GM12873 (cell line): ENCODE data around the gene ERBB4.

Experiments used
- CTCF ChIP-seq: IDR thresholded peaks from 2 replicates; pipeline ENCODE4 v1.5.1; 2012; ENCODE audit warnings: low read depth, mild to moderate bottlenecking, moderate library complexity, low read length, control low read depth; ENCODE audit not compliant: insufficient read depth; ENCODE audit errors: missing control alignments

Gene ERBB4

GRCh38 chr2:211900000-211900399 lies 638.6 kb downstream of the ERBB4 start:
- no peak for TF ChIP-seq CTCF

DNA sequence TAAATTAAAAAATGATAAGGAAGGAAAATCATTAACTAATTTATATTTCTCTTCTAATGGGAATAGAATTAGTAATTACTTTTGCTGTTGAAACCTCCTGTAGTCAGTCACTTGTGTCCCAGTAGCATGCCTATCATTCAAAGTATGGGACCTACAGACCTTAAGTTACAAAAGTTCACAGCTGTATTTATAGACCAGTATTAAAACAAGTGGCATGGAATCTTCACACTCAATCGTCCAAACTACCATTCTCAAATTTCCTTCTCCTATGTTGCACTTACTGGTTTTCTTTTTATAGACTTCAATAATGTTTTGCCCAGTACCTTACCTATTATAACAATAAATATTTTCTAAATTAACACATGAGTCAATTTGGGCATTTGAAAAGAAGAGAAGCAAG lies 639.9 kb downstream of the ERBB4 start:
- TF ChIP-seq CTCF, result no peak

DNA sequence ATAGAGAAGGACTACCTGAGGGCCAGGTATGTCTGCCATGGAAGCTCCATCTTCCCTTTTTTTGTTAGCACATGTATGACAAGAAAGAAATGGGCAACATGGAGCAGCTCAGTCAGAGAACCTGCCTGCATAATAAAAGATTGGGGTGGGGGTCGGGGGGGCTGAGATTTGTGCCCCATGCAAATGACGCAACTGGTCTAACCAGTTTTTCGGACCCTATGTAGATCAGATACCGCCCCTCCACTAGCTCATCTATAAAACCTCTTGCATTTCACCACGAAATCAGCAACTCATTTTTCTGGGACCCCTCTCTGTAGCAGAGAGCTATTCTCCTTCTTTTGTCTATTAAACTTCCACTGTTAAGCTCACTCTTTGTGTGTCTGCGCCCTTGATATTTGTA lies 657.2 kb downstream of the ERBB4 start:
- TF ChIP-seq CTCF, result no peak

- TF ChIP-seq CTCF, result peak; percentile 6
Observed at GRCh38 chr2:211879323-211879722, 659.3 kb downstream of the ERBB4 start.

GRCh38 chr2:211877061-211877460 lies 661.5 kb downstream of the ERBB4 start:
- TF ChIP-seq CTCF, result no peak

DNA sequence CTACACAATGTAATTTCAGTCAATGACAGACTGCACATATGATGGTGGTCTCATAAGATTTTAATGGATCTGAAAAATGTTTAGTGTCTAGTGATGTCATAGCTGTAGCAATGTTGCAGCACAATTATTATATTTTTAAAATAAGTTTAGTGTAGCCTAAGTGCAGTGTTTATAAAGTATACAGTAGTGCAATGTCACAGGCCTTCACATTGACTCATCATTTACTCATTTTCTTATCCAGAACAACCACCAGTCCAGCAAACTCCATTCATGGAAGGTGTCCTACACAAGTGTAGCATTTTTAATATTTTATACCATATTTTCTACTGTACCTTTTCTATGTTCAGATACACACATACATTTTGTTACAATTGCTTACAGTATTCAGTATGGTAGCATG lies 663.1 kb downstream of the ERBB4 start:
- TF ChIP-seq CTCF, result no peak

DNA sequence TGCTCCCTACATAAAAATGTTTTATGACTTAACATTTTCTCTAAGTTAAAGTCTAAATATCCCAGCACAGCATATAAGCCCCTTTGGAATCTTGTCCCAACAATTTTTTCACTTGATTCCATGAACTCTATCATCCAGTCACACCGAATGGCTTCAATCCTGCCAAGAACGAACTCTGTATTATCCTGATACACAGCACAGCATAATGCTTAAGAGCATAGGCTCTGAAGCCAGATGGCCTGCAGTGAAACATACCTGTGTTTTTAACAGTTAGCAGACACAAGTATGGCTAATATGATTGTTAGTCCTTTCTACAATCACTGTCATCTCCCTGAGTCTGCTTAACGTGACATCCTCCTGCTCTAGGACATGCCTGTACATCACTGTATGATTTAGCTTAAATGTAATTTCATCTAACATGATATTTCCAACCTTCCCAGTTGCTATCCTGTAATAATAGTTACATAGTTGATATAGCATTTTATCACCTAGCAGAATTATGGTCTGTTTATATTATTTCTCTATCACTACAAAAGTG lies 669.5 kb downstream of the ERBB4 start:
- TF ChIP-seq CTCF, result no peak

- TF ChIP-seq CTCF, result no peak
Observed at GRCh38 chr2:211867845-211868451, 670.7 kb downstream of the ERBB4 start.
